Upper lobe of left lung (tissue), 6 donors: ENCODE measurements around the gene MGLL. TPM values are rescaled to one million over a fixed set of nuclear protein-coding genes. Genes with fewer than 3 reads are reported as not detected.

Experiments used
- ATAC-seq, 2 donors: fragments of 200-7000 bp; cut with Tn5 transposase; one replicate each; pipeline ENCODE4 v1.9.1; 2022; ENCODE audit warnings: mild to moderate bottlenecking in 2 of 2, moderate library complexity in 2 of 2; ENCODE audit not compliant: low FRiP score in 2 of 2
- DNase-seq, 2 donors: peaks; one replicate each; pipeline ENCODE4 v3.0.0-alpha.2; 2019 to 2020
- H3K27ac ChIP-seq, 4 donors: fragments of 200-600 bp; sonication (generic); one replicate each; pipeline ENCODE4 v1.5.1; 2016 to 2019
- H3K27me3 ChIP-seq, 4 donors: fragments of 200-600 bp; sonication (generic); one replicate each; pipeline ENCODE4 v1.5.1; 2017 to 2019
- H3K36me3 ChIP-seq, 4 donors: fragments of 200-600 bp; sonication (generic); one replicate each; pipeline ENCODE4 v1.5.1; 2016 to 2019
- H3K4me1 ChIP-seq, 4 donors: fragments of 200-600 bp; sonication (generic); one replicate each; pipeline ENCODE4 v1.5.1; 2018 to 2019
- H3K4me3 ChIP-seq, 4 donors: fragments of 200-600 bp; sonication (generic); one replicate each; pipeline ENCODE4 v1.5.1; 2017 to 2019; ENCODE audit warnings: mild to moderate bottlenecking in 2 of 4, moderate library complexity in 1 of 4
- H3K9me3 ChIP-seq, 4 donors: fragments of 200-600 bp; sonication (generic); one replicate each; pipeline ENCODE4 v1.5.1; 2018 to 2019
- CTCF ChIP-seq, 6 experiments: fragments of 450-650 bp in 4 of 6; fragments of 200-600 bp in 2 of 6; sonication (generic) in 2 of 6; IDR thresholded peaks; one replicate each; pipeline ENCODE4 v1.5.1; 2016 to 2019; ENCODE audit warnings: antibody characterized with exemption in 6 of 6
- EP300 ChIP-seq, 4 donors: sonication (generic); formaldehyde crosslinking; IDR thresholded peaks; one replicate each; pipeline ENCODE4 v1.5.1; 2017; ENCODE audit warnings: antibody characterized with exemption in 4 of 4, control low read depth in 2 of 4
- POLR2A ChIP-seq, 4 donors: fragments of 450-650 bp; IDR thresholded peaks; one replicate each; pipeline ENCODE4 v1.5.1; 2016 to 2017; ENCODE audit warnings: antibody characterized with exemption in 4 of 4, mild to moderate bottlenecking in 2 of 4
- POLR2AphosphoS5 ChIP-seq, 2 donors: sonication (generic); formaldehyde crosslinking; IDR thresholded peaks; one replicate each; pipeline ENCODE4 v1.5.1; 2017; ENCODE audit warnings: antibody characterized with exemption in 2 of 2
- WGBS, 2 donors: methylation state at CpG; one replicate each; pipeline ENCODE4 v1.1.5; 2017 to 2018; 5-methylcytosine and 5-hydroxymethylcytosine counted together
- total RNA-seq, 6 donors: library from RNA; depleted of rRNA in 4 of 6; stranded (reverse); fragments of >200 nt in 4 of 6; gene quantifications; one replicate each; pipeline versions ENCODE4 v1.1.0 to v1.2.1, GENCODE V29; 2016 to 2021
- donor health status: DM: no; HTN: no; CAD: no; lungs with moderate emphysema.
- donor health status: DM: no; HTN: yes; CAD: no; lungs with severe emphysema.

MGLL gene
- total RNA-seq, 6 donors from 2014 or later = 128 to 253 (median 190) TPM

DNA sequence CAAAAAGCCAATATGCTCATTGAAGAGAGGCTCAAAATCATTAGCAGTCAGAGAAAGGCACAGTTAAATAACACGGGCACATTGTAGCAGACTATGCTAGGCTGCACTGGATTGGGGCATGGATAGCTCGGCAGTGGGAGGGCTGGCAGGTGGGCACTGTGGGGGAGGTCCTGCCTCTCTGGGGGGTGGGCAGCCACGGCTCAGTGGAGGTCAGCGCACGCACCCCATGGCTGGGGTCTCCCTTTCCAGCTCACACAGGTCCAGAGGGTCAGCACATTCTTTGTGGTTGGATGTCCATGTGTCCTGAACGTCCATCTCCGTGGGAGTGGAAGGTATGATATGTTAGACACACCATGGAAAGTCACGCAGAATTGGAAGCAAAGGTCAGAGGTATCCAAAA lies 18.4 kb upstream of the MGLL start:
- no peak overlapping the region for H3K4me3 ChIP-seq
- no peaks in the 10 kb centered on the region for H3K4me1 ChIP-seq
- no peaks in the 10 kb centered on the region for H3K36me3 ChIP-seq
- peak in 1 of 2 donors; percentile 50 for DNase-seq
- no peaks in the 10 kb centered on the region for H3K27me3 ChIP-seq
- ATAC-seq = no peak
- H3K9me3 ChIP-seq = no peaks in the 10 kb centered on the region
- whole genome bisulfite sequencing, 2 donors = 74 to 83% methylated on average over 5 to 8 of the region's 8 CpGs
- TF ChIP-seq CTCF (IDR thresholded peaks at IDR 0.05) = no peak
- TF ChIP-seq POLR2A (IDR thresholded peaks at IDR 0.05) = no peak
- no peak for TF ChIP-seq POLR2AphosphoS5 (IDR thresholded peaks at IDR 0.05)
- no peak for TF ChIP-seq EP300 (IDR thresholded peaks at IDR 0.05)
- no peak overlapping the region for H3K27ac ChIP-seq

- Histone ChIP-seq H3K9me3 (no peaks in the 10 kb centered on the region), H3K36me3 (no peaks in the 10 kb centered on the region), H3K4me1 (no peaks in the 10 kb centered on the region), H3K27me3 (no peaks in the 10 kb centered on the region), H3K4me3 (no peak overlapping the region), H3K27ac (no peak overlapping the region)
- ATAC-seq = no peak
- TF ChIP-seq POLR2A (IDR thresholded peaks at IDR 0.05) = no peak
- TF ChIP-seq CTCF (IDR thresholded peaks at IDR 0.05) = no peak
- no peak for TF ChIP-seq POLR2AphosphoS5 (IDR thresholded peaks at IDR 0.05)
- no peak for TF ChIP-seq EP300 (IDR thresholded peaks at IDR 0.05)
- 91 to 93% methylated on average over 5 of the region's 5 CpGs for whole genome bisulfite sequencing, 2 donors
- no peak for DNase-seq
These were observed 16.8 kb upstream of the MGLL start for GRCh38 chr3:127839099-127839498.

DNA sequence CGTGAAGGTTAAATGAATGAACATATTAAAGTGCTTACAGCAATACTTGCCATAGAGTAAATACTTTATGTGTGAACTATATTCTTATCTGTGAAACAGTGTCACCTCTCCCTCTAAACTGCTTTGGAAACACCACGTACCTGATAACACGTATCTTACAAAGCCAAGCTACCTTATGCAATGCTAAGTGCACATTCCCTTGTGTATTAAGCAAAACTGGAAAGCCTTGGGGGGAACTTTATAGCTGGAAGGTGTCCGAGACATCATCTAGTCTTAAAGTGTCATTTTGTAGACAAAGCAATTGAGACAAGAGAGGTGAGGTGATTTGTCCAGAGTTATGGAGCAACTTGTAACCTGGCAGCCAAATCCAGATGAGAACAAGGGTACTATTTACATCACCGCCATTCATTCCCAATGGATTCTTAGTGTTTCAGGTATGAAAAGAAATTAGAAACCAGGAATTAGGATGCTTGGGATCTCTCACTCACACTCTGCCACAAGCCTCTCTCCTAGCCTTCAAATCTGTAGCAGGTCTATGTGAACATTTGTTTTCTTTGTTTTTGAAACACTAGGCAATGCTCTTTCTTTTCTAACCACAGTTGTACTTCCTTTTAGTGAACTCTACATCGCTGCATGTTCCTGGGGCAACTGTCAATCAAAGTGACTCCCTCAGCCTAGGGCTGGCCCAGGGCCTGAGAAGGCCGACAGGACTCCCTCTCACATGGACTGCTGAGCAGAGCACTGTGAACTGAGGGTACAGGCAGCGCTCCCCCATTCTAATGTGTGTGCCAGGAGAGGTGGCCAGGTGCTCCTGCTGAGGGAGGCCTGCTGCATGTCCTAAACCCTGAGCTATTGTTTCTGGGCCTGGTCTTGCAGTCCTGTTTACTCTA lies 13.9 kb upstream of the MGLL start:
- 58 to 65% methylated on average over 8 of the region's 8 CpGs for WGBS, 2 donors
- TF ChIP-seq CTCF (IDR thresholded peaks at IDR 0.05) (no peak), POLR2A (IDR thresholded peaks at IDR 0.05) (no peak), EP300 (IDR thresholded peaks at IDR 0.05) (peak in 1 of 4 donors; percentile 84), POLR2AphosphoS5 (IDR thresholded peaks at IDR 0.05) (peak in 1 of 2 donors; percentile 10)

GRCh38 chr3:127834771-127835170 lies 12.5 kb upstream of the MGLL start:
- no peaks in the 10 kb centered on the region for H3K4me1 ChIP-seq
- no peaks in the 10 kb centered on the region for H3K27me3 ChIP-seq
- DNase-seq = no peak
- no peak overlapping the region for H3K27ac ChIP-seq
- 89 to 92% methylated on average over 4 of the region's 4 CpGs for whole genome bisulfite sequencing, 2 donors
- H3K36me3 ChIP-seq = no peaks in the 10 kb centered on the region
- no peak overlapping the region for H3K4me3 ChIP-seq
- H3K9me3 ChIP-seq = no peaks in the 10 kb centered on the region
- no peak for TF ChIP-seq POLR2AphosphoS5 (IDR thresholded peaks at IDR 0.05)
- no peak for TF ChIP-seq POLR2A (IDR thresholded peaks at IDR 0.05)
- TF ChIP-seq CTCF (IDR thresholded peaks at IDR 0.05) = no peak
- no peak for TF ChIP-seq EP300 (IDR thresholded peaks at IDR 0.05)
- ATAC-seq = no peak

More for the DNA sequence above, 13.9 kb upstream of the MGLL start:
- Histone ChIP-seq H3K4me1 (no peaks in the 10 kb centered on the region), H3K9me3 (no peaks in the 10 kb centered on the region), H3K36me3 (no peaks in the 10 kb centered on the region), H3K27me3 (no peaks in the 10 kb centered on the region), H3K27ac (no peak overlapping the region), H3K4me3 (no peak overlapping the region)
- DNase-seq = no peak
- peak; percentile 28 to 56 for ATAC-seq
